Measurements from ENCODE around the gene ZNF423. TPM values are rescaled to one million over a fixed set of nuclear protein-coding genes. Genes with fewer than 3 reads are reported as not detected.

ZNF423 gene
- total and polyA plus RNA-seq, 9 of the 15 experiments (the other 6 are each of a cell fraction or from before 2014, with no cell fraction given): not detected

DNA sequence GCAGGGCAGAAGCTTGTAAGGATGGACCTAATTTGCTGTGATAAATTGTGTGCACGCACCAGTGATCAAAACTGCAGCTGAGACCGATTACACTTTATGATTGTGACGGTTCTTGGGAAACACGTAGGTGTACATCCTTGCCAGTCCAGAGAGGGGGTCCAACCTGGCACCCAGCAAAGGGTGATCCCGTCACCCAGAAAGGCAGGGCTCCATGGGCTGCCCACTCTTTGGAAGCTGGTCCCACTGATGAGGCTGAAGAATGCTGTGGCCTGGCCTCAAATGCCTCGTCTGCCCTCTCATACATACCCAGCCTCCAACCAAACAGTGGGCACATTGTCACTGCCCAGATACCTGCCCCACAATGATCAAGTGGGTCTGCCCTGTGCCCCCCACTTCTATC lies 350.4 kb downstream of the ZNF423 start:
- ATAC-seq: no peak
- Histone ChIP-seq H3K9me1 (ENCODE audit: control insufficient read depth, insufficient read depth, low read length) (no peaks in the 10 kb centered on the region), H3K4me1 (replicated peaks in 1 of 2; ENCODE audit: control insufficient read depth in 2 of 2, insufficient read depth in 2 of 2, low read length in 2 of 2) (no peaks in the 10 kb centered on the region), H3K4me3 (no peak overlapping the region), H3K9ac (ENCODE audit: insufficient read depth in 1 of 2, low read depth in 2 of 2, low read length in 2 of 2) (no peak overlapping the region), H2AFZ (ENCODE audit: low read depth, low read length) (no peak overlapping the region), H3K27me3 (ENCODE audit: control insufficient read depth in 2 of 2, insufficient read depth in 2 of 2, low read length in 2 of 2) (peaks cover 0 to 11% of the 10 kb centered on the region in 2 experiments; a peak in 2 of 5 replicates), H3K79me2 (ENCODE audit: control insufficient read depth, insufficient read depth, low read length) (no peaks in the 10 kb centered on the region), H3K9me3 (replicated peaks; ENCODE audit: control insufficient read depth, insufficient read depth, low read depth, low read length) (no peaks in the 10 kb centered on the region), H3K36me3 (ENCODE audit: control insufficient read depth, insufficient read depth, low read length) (no peaks in the 10 kb centered on the region), H4K20me1 (replicated peaks; ENCODE audit: control insufficient read depth, insufficient read depth, low read length) (no peaks in the 10 kb centered on the region), H3K27ac (ENCODE audit: extremely low read depth, low read depth, low read length) (no peak overlapping the region), H3K4me2 (ENCODE audit: insufficient read depth, low read length) (no peak overlapping the region)
- no peak for DNase-seq (ENCODE audit: extremely low read depth in 1 of 4, low spot score in 3 of 4)
- 0% methylated on average over 6 of the region's 6 CpGs for WGBS (ENCODE audit: insufficient coverage, low coverage, missing lambda C conversion rate)
- TF ChIP-seq SRSF7 (optimal IDR thresholded peaks at IDR 0.05; ENCODE audit: low read depth, low read length) (no peak), TFE3 (CRISPR knock-in tag; IDR thresholded peaks at IDR 0.05) (no peak)
- intact Hi-C loops (cut with micrococcal nuclease): no loop called here
- BruUV-seq (replicated peaks): no TSS peak
- no peak for FAIRE-seq
- CTCF ChIA-PET (ENCODE audit: low intra/inter-chr PET ratio): no interaction called here
- in situ Hi-C loops (cut with MboI): no loop called here
- POLR2A ChIA-PET: interaction anchor here (1.3 kb wide), 1 partner anchor 19 kb away, joined by 4 read pairs; no protein-coding TSS in a partner anchor

DNA sequence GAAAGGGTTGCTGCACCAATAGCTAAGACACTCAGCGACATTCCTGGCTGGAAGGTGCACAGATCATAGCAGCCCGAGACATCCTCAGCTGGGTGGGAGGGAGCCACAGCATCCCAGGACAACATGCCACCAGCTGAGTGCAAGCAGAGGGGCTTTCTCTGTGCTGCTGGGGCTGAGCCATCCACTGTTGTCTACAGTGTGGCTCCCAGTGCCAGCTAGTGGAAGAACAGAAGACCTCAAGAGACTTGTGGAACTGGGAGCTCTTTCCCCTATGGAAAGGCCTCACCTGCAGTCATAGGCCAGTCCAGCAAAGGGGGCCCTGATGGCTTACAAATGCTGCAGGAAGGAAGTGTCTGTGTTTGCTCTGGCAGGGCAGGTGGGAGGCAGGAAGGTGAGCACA lies 351.3 kb downstream of the ZNF423 start:
- CTCF ChIA-PET (ENCODE audit: low intra/inter-chr PET ratio): no interaction called here
- Histone ChIP-seq H3K4me3 (no peak overlapping the region), H3K79me2 (ENCODE audit: control insufficient read depth, insufficient read depth, low read length) (no peaks in the 10 kb centered on the region), H3K36me3 (ENCODE audit: control insufficient read depth, insufficient read depth, low read length) (no peaks in the 10 kb centered on the region), H3K27ac (ENCODE audit: extremely low read depth, low read depth, low read length) (no peak overlapping the region), H3K4me2 (ENCODE audit: insufficient read depth, low read length) (no peak overlapping the region), H2AFZ (ENCODE audit: low read depth, low read length) (no peak overlapping the region), H3K9me3 (replicated peaks; ENCODE audit: control insufficient read depth, insufficient read depth, low read depth, low read length) (no peaks in the 10 kb centered on the region), H3K27me3 (ENCODE audit: control insufficient read depth in 2 of 2, insufficient read depth in 2 of 2, low read length in 2 of 2) (peaks cover 0 to 5% of the 10 kb centered on the region in 2 experiments; a peak in 2 of 5 replicates), H3K9me1 (ENCODE audit: control insufficient read depth, insufficient read depth, low read length) (no peaks in the 10 kb centered on the region), H3K4me1 (replicated peaks in 1 of 2; ENCODE audit: control insufficient read depth in 2 of 2, insufficient read depth in 2 of 2, low read length in 2 of 2) (no peaks in the 10 kb centered on the region), H3K9ac (ENCODE audit: insufficient read depth in 1 of 2, low read depth in 2 of 2, low read length in 2 of 2) (no peak overlapping the region), H4K20me1 (replicated peaks; ENCODE audit: control insufficient read depth, insufficient read depth, low read length) (no peaks in the 10 kb centered on the region)
- no peak for FAIRE-seq
- no TSS peak for BruUV-seq (replicated peaks)
- no peak for DNase-seq (ENCODE audit: extremely low read depth in 1 of 4, low spot score in 3 of 4)
- no peak for ATAC-seq
- in situ Hi-C loops (cut with MboI) (no loop called here), intact Hi-C loops (cut with micrococcal nuclease) (no loop called here)
- WGBS (ENCODE audit: insufficient coverage, low coverage, missing lambda C conversion rate): 0% methylated on average over 2 of the region's 2 CpGs
- no peak for TF ChIP-seq SIX5 (IDR thresholded peaks at IDR 0.05; ENCODE audit: borderline replicate concordance in 1 of 2, insufficient read depth in 1 of 2, low read depth in 1 of 2, low read length in 2 of 2)
- TF ChIP-seq CBFA2T2 (conservative IDR thresholded peaks at IDR 0.05): no peak
- POLR2A ChIA-PET: interaction anchor here (0.8 to 1.3 kb wide), 2 partner anchors 20 to 31 kb away, joined by 3 to 4 read pairs; no protein-coding TSS in a partner anchor
